HepG2 (cell line): ENCODE measurements around the gene TOX4. TPM values are rescaled to one million over a fixed set of nuclear protein-coding genes. Genes with fewer than 3 reads are reported as not detected.

Source experiments
- ATAC-seq: fragments of 200-7000 bp; cut with Tn5 transposase; 3 replicates; pipeline ENCODE4 v1.9.1; 2020; ENCODE audit warnings: mild to moderate bottlenecking, moderate library complexity
- BruUV-seq: library from RNA; stranded (reverse); fragments of 400-500 nt; replicated peaks from 2 replicates; lab custom pipeline; 2021; lab: Mats Ljungman, UMichigan
- CTCF ChIA-PET: fragments of 300-600 bp; formaldehyde crosslinking; extraction: SDS; loops from one replicate; lab custom pipeline; 2021; ENCODE audit warnings: low total read pairs, inconsistent platforms, low intra/inter-chr PET ratio; lab: Yijun Ruan, JAX
- POLR2A ChIA-PET: fragments of 350-600 bp; sonication (Branson Sonifier 250); formaldehyde crosslinking; loops from one replicate; lab custom pipeline; 2020; ENCODE audit warnings: antibody characterized with exemption, inconsistent platforms; lab: Yijun Ruan, JAX
- DNase-seq: peaks from one replicate; pipeline ENCODE4 v3.0.0-alpha.2; 2015; ENCODE audit warnings: low spot score
- FAIRE-seq: peaks from 3 replicates; lab custom pipeline; 2011; peaks lifted over from hg19 to GRCh38; lab: Jason Lieb, UNC
- H2AFZ ChIP-seq: one replicate; pipeline ENCODE4 v1.6.1; 2011; ENCODE audit warnings: low read length, inconsistent platforms
- H3K27ac ChIP-seq: fragments of 300-600 bp; 3 replicates; pipeline ENCODE4 v1.8.0; 2011; ENCODE audit warnings: mixed run types, mild to moderate bottlenecking, mixed read lengths, low read length, inconsistent platforms; ENCODE audit not compliant: insufficient read depth; ENCODE audit errors: extremely low read length
- H3K27me3 ChIP-seq, 2 experiments: fragments of 200-600 bp in 1 of 2; 2 replicates in 1 of 2; 3 replicates in 1 of 2; pipeline versions ENCODE4 v1.6.0 to v1.8.0; 2011; ENCODE audit warnings: low read length in 2 of 2, mild to moderate bottlenecking in 2 of 2, moderate library complexity in 2 of 2, inconsistent platforms in 1 of 2; ENCODE audit not compliant: insufficient read depth in 2 of 2, control insufficient read depth in 1 of 2
- H3K36me3 ChIP-seq, 2 experiments: fragments of 200-600 bp in 1 of 2; replicated peaks in 1 of 2; 2 replicates in 1 of 2; 3 replicates in 1 of 2; pipeline versions ENCODE4 v1.5.1 to v1.8.0; 2011; ENCODE audit warnings: low read length in 2 of 2, inconsistent platforms in 1 of 2; ENCODE audit not compliant: insufficient read depth in 2 of 2, control insufficient read depth in 1 of 2
- H3K4me1 ChIP-seq: 2 replicates; pipeline ENCODE4 v1.5.1; 2012; ENCODE audit warnings: low read length, inconsistent platforms; ENCODE audit not compliant: insufficient read depth
- H3K4me2 ChIP-seq: 2 replicates; pipeline ENCODE4 v1.6.0; 2011; ENCODE audit warnings: low read depth, low read length, inconsistent platforms
- H3K4me3 ChIP-seq, 3 experiments: fragments of 200-600 bp in 1 of 3; sonication (generic), shearing (Covaris generic) in 1 of 3; replicated peaks in 1 of 3; 2 replicates each; pipeline ENCODE4 v1.5.1; 2011 to 2016; ENCODE audit warnings: low read length in 3 of 3, inconsistent platforms in 2 of 3, low read depth in 2 of 3, mild to moderate bottlenecking in 2 of 3, control low read depth in 1 of 3, mixed read lengths in 1 of 3; ENCODE audit not compliant: insufficient read depth in 1 of 3
- H3K79me2 ChIP-seq: one replicate; pipeline ENCODE4 v1.6.1; 2011; ENCODE audit warnings: low read length, inconsistent platforms; ENCODE audit not compliant: insufficient read depth
- H3K9ac ChIP-seq: 2 replicates; pipeline ENCODE4 v1.6.0; 2011; ENCODE audit warnings: mild to moderate bottlenecking, low read depth, low read length, inconsistent platforms; ENCODE audit not compliant: insufficient read depth
- H3K9me3 ChIP-seq: 2 replicates; pipeline ENCODE4 v1.5.1; 2012; ENCODE audit warnings: mild to moderate bottlenecking, low read length
- H4K20me1 ChIP-seq: 2 replicates; pipeline ENCODE4 v1.6.0; 2011; ENCODE audit warnings: inconsistent platforms, mild to moderate bottlenecking, low read length, moderate library complexity; ENCODE audit not compliant: insufficient read depth
- ELF3 ChIP-seq: IDR thresholded peaks from 2 replicates; pipeline ENCODE4 v1.6.1; 2016; ENCODE audit warnings: missing genetic modification reagents, missing compliant biosample characterization
- FUBP1 ChIP-seq: sonication (generic); formaldehyde crosslinking; IDR thresholded peaks from 2 replicates; pipeline ENCODE4 v1.5.1; 2020; ENCODE audit warnings: missing genetic modification reagents, mild to moderate bottlenecking, borderline replicate concordance
- GABPA ChIP-seq, 2 experiments: IDR thresholded peaks; 2 replicates each; pipeline ENCODE4 v1.6.1; 2011 to 2016; ENCODE audit warnings: low read depth in 2 of 2, low read length in 1 of 2, missing biosample characterization in 1 of 2, missing genetic modification characterization in 1 of 2
- GPBP1L1 ChIP-seq: sonication (generic); formaldehyde crosslinking; IDR thresholded peaks from 2 replicates; pipeline ENCODE4 v1.5.0; 2020; ENCODE audit warnings: mild to moderate bottlenecking, missing genetic modification reagents
- HOXA9 ChIP-seq: sonication (generic); formaldehyde crosslinking; IDR thresholded peaks from 2 replicates; pipeline ENCODE4 v1.8.1; 2022; ENCODE audit warnings: missing genetic modification reagents, mild to moderate bottlenecking, moderate library complexity, borderline replicate concordance
- MAF1 ChIP-seq: sonication (generic); formaldehyde crosslinking; IDR thresholded peaks from 2 replicates; pipeline ENCODE4 v1.5.0; 2020; ENCODE audit warnings: missing genetic modification reagents, borderline replicate concordance
- MLX ChIP-seq: IDR thresholded peaks from 2 replicates; pipeline ENCODE4 v1.6.1; 2016
- MTF2 ChIP-seq: sonication (generic); formaldehyde crosslinking; IDR thresholded peaks from 2 replicates; pipeline ENCODE4 v1.5.0; 2020; ENCODE audit warnings: missing genetic modification reagents, borderline replicate concordance
- RELA ChIP-seq: sonication (generic); formaldehyde crosslinking; IDR thresholded peaks from 2 replicates; pipeline ENCODE4 v1.4.0; 2020; ENCODE audit warnings: missing genetic modification reagents
- SETDB1 ChIP-seq: sonication (generic); formaldehyde crosslinking; IDR thresholded peaks from 2 replicates; pipeline ENCODE4 v1.5.1; 2020; ENCODE audit warnings: missing genetic modification reagents, mild to moderate bottlenecking, borderline replicate concordance
- SOX13 ChIP-seq, 3 experiments: fragments of 450-650 bp in 1 of 3; sonication (generic) in 1 of 3; formaldehyde crosslinking in 1 of 3; IDR thresholded peaks in 2 of 3; conservative IDR thresholded peaks in 1 of 3; 2 replicates each; pipeline versions ENCODE4 v1.5.0 to v1.6.1; 2016 to 2020; ENCODE audit warnings: antibody characterized with exemption in 1 of 3, mild to moderate bottlenecking in 1 of 3, missing compliant biosample characterization in 1 of 3, missing genetic modification reagents in 1 of 3, moderate library complexity in 1 of 3
- SOX6 ChIP-seq, 2 experiments: fragments of 450-650 bp in 1 of 2; sonication (generic) in 1 of 2; formaldehyde crosslinking in 1 of 2; IDR thresholded peaks; 2 replicates each; pipeline versions ENCODE4 v1.4.0 to v1.6.1; 2017 to 2020; ENCODE audit warnings: antibody characterized with exemption in 1 of 2, mild to moderate bottlenecking in 1 of 2, missing genetic modification reagents in 1 of 2
- SP4 ChIP-seq: sonication (generic); formaldehyde crosslinking; IDR thresholded peaks from 2 replicates; pipeline ENCODE4 v1.8.1; 2023; ENCODE audit warnings: mild to moderate bottlenecking, missing genetic modification reagents
- SRSF9 ChIP-seq: fragments of 200-400 bp; formaldehyde crosslinking; IDR thresholded peaks from 2 replicates; pipeline ENCODE4 v1.6.1; 2018; ENCODE audit warnings: borderline replicate concordance, mild to moderate bottlenecking, low read depth, low read length; ENCODE audit not compliant: insufficient read depth, poor library complexity, severe bottlenecking
- TBL1XR1 ChIP-seq: fragments of 150-350 bp; IDR thresholded peaks from 2 replicates; pipeline ENCODE4 v1.6.1; 2014; ENCODE audit warnings: borderline replicate concordance, low read length; ENCODE audit not compliant: partially characterized antibody
- WIZ ChIP-seq: sonication (generic); formaldehyde crosslinking; IDR thresholded peaks from 2 replicates; pipeline ENCODE4 v1.5.1; 2020; ENCODE audit warnings: mild to moderate bottlenecking, missing genetic modification reagents
- ZFY ChIP-seq: sonication (generic); formaldehyde crosslinking; IDR thresholded peaks from 2 replicates; pipeline ENCODE4 v1.4.0; 2020; ENCODE audit warnings: missing genetic modification reagents
- ZKSCAN8 ChIP-seq: IDR thresholded peaks from 2 replicates; pipeline ENCODE4 v1.6.1; 2016; ENCODE audit warnings: borderline replicate concordance, missing genetic modification reagents, missing compliant biosample characterization
- ZNF30 ChIP-seq: sonication (generic); formaldehyde crosslinking; IDR thresholded peaks from 2 replicates; pipeline ENCODE4 v1.5.0; 2020; ENCODE audit warnings: mild to moderate bottlenecking, missing genetic modification reagents
- ZNF552 ChIP-seq: sonication (generic); formaldehyde crosslinking; IDR thresholded peaks from 2 replicates; pipeline ENCODE4 v1.9.0; 2022; ENCODE audit warnings: missing genetic modification reagents, mild to moderate bottlenecking, borderline replicate concordance
- ZNF7 ChIP-seq: IDR thresholded peaks from 2 replicates; pipeline ENCODE4 v1.6.1; 2016; ENCODE audit warnings: missing biosample characterization, missing genetic modification reagents
- WGBS: methylation state at CpG from one replicate; pipeline ENCODE4 v1.1.6; 2017; ENCODE audit warnings: low lambda C conversion rate; 5-methylcytosine and 5-hydroxymethylcytosine counted together
- in situ Hi-C: cut with HindIII; loops from 2 replicates; pipeline ENCODE4 v1.10.0; 2017; ENCODE audit warnings: low pct_unique_long_range_greater_than_20kb; ENCODE audit not compliant: extremely low pct_ligation_motif_present
- intact Hi-C: fragments of 100-400 bp; cut with micrococcal nuclease; formaldehyde crosslinking; loops from one replicate; pipeline ENCODE4 v1.10.0; 2022; ENCODE audit not compliant: unreplicated experiment
- polyA plus RNA-seq, 8 experiments: library from polyadenylated mRNA; depleted of rRNA in 3 of 8; stranded (reverse) in 7 of 8; unstranded in 1 of 8; fragments of >200 nt; fragmentation: Illumina TruSeq in 4 of 8; extraction: Trizol in 4 of 8; gene quantifications; 2 replicates each; pipeline versions ENCODE4 v1.2.1 to v1.2.3, GENCODE V29; 2011 to 2016; ENCODE audit warnings: low read depth in 4 of 8, missing spikeins in 1 of 8, mixed read lengths in 1 of 8; ENCODE audit not compliant: insufficient read depth in 1 of 8
- total RNA-seq, 5 experiments: library from RNA; depleted of rRNA; stranded (reverse); fragments of >200 nt; fragmentation: Illumina TruSeq; extraction: Trizol; gene quantifications; 2 replicates each; pipeline ENCODE4 v1.2.3, GENCODE V29; 2016; ENCODE audit warnings: low read depth in 1 of 5

Gene TOX4
- total and polyA plus RNA-seq, 2 of the 13 experiments (the other 11 are each of a cell fraction or from before 2014, with no cell fraction given): 71.8 to 163 TPM

GRCh38 chr14:21514341-21514740 lies 37.3 kb downstream of the TOX4 start:
- Histone ChIP-seq H3K36me3 (no peaks in the 10 kb centered on the region), H3K27ac (peak overlapping the region; percentile 8), H3K79me2 (peaks cover 17% of the 10 kb centered on the region), H2AFZ (no peak overlapping the region), H3K4me2 (peak overlapping the region; percentile 26; the same call in 1 of the 2 replicates), H3K27me3 (no peaks in the 10 kb centered on the region; a peak in 1 of 5 replicates), H3K9ac (no peak overlapping the region), H3K4me1 (peaks cover 46% of the 10 kb centered on the region), H3K4me3 (no peak overlapping the region), H4K20me1 (no peaks in the 10 kb centered on the region), H3K9me3 (no peaks in the 10 kb centered on the region)
- DNase-seq: no peak
- ATAC-seq: peak; percentile 7; the same call in 2 of the 3 replicates
- WGBS: 73% methylated on average over 1 of the region's 1 CpG
- POLR2A ChIA-PET: interaction anchor here (1.0 to 5.0 kb wide), 3 partner anchors 10 to 58 kb away, joined by 4 to 173 read pairs (median 4); partner anchors contain the start of genes CHD8 and SALL2
- no TSS peak for BruUV-seq
- in situ Hi-C loops: no loop called here
- FAIRE-seq: no peak
- CTCF ChIA-PET: no interaction called here
- intact Hi-C loops: no loop called here
- no peak for TF ChIP-seq WIZ (CRISPR knock-in tag)
- no peak for TF ChIP-seq MLX (CRISPR knock-in tag)
- no peak for TF ChIP-seq TBL1XR1
- TF ChIP-seq ZKSCAN8: no peak
- TF ChIP-seq HOXA9 (CRISPR knock-in tag): no peak
- no peak for TF ChIP-seq SETDB1 (CRISPR knock-in tag)
- no peak for TF ChIP-seq SP4 (CRISPR knock-in tag)
- TF ChIP-seq GPBP1L1 (CRISPR knock-in tag): no peak
- TF ChIP-seq ELF3 (CRISPR knock-in tag): no peak
- TF ChIP-seq ZNF7 (CRISPR knock-in tag): no peak
- no peak for TF ChIP-seq RELA (CRISPR knock-in tag)
- no peak for TF ChIP-seq SRSF9
- TF ChIP-seq ZNF30: no peak
- no peak for TF ChIP-seq GABPA (IDR thresholded peaks at IDR 0.05; ENCODE audit: low read depth, low read length)
- TF ChIP-seq GABPA (CRISPR knock-in tag; IDR thresholded peaks at IDR 0.05; ENCODE audit: low read depth): no peak
- no peak for TF ChIP-seq ZFY
- no peak for TF ChIP-seq SOX13 (IDR thresholded peaks at IDR 0.05)
- TF ChIP-seq SOX13 (CRISPR knock-in tag; conservative IDR thresholded peaks at IDR 0.05 in 1 of 2, IDR thresholded peaks at IDR 0.05 in 1 of 2): peak in 1 of 2 experiments; percentile 34; a peak in 1 of 4 replicates
- TF ChIP-seq FUBP1: no peak
- TF ChIP-seq MAF1 (CRISPR knock-in tag): no peak
- no peak for TF ChIP-seq SOX6 (IDR thresholded peaks at IDR 0.05)
- TF ChIP-seq SOX6 (CRISPR knock-in tag; IDR thresholded peaks at IDR 0.05): peak; percentile 45; the same call in 1 of the 2 replicates
- TF ChIP-seq ZNF552 (CRISPR knock-in tag): no peak
- TF ChIP-seq MTF2 (CRISPR knock-in tag): no peak
